SW 1271 (cell line): Measurements from ENCODE around the gene TGM2.
"Not testable (repeated sequence)": the region's sequence is repeated elsewhere in the genome, so short reads cannot be mapped to it uniquely, and the experiment has no call there.

Experiments
- DNase-seq, 2 experiments: peaks; one replicate each; lab custom pipeline; 2025; lab: John Stamatoyannopoulos, UW

The TGM2 gene

GRCh38 chr20:38115205-38115604 lies 49.9 kb downstream of the TGM2 start:
- peak in 1 of 2 experiments; percentile 42 for DNase-seq

- DNase-seq, result no peak
Measured at GRCh38 chr20:38114353-38114791, 50.7 kb downstream of the TGM2 start.

- DNase-seq, result peak in 1 of 2 experiments; percentile 44
Measured at GRCh38 chr20:38113401-38114325, 51.4 kb downstream of the TGM2 start.

GRCh38 chr20:38112930-38113294 lies 52.2 kb downstream of the TGM2 start:
- DNase-seq, result no peak

GRCh38 chr20:38112261-38112929 lies 52.7 kb downstream of the TGM2 start:
- DNase-seq, result no peak

GRCh38 chr20:38111366-38112232 lies 53.5 kb downstream of the TGM2 start:
- DNase-seq, result no peak

GRCh38 chr20:38110525-38111178 lies 54.4 kb downstream of the TGM2 start:
- no peak for DNase-seq

- peak; percentile 79 to 85 for DNase-seq
Measured at GRCh38 chr20:38109591-38110524, 55.2 kb downstream of the TGM2 start.

- no peak for DNase-seq
Measured at GRCh38 chr20:38108986-38109541, 56.0 kb downstream of the TGM2 start.

GRCh38 chr20:38108438-38108985 lies 56.6 kb downstream of the TGM2 start:
- no peak for DNase-seq

- DNase-seq, result not testable (repeated sequence)
Measured at GRCh38 chr20:38107916-38108315, 57.2 kb downstream of the TGM2 start.

- DNase-seq, result not testable (repeated sequence)
Measured at GRCh38 chr20:38107386-38107785, 57.7 kb downstream of the TGM2 start.

GRCh38 chr20:38106461-38106860 lies 58.6 kb downstream of the TGM2 start:
- no peak for DNase-seq

GRCh38 chr20:38104285-38104684 lies 60.8 kb downstream of the TGM2 start:
- DNase-seq, result no peak

GRCh38 chr20:38102206-38102605 lies 62.9 kb downstream of the TGM2 start:
- not testable (repeated sequence) for DNase-seq

- no peak for DNase-seq
Measured at GRCh38 chr20:38098952-38099351, 66.1 kb downstream of the TGM2 start.

- DNase-seq, result no peak
Measured at GRCh38 chr20:38095017-38095686, 69.9 kb downstream of the TGM2 start.

- DNase-seq, result peak; percentile 55 to 92
Measured at GRCh38 chr20:38094373-38094891, 70.6 kb downstream of the TGM2 start.

GRCh38 chr20:38093641-38094077 lies 71.4 kb downstream of the TGM2 start:
- no peak for DNase-seq
